A549 treated with ZK216348 at 1 μM for 4 hours (cell line): ENCODE data around the gene CDKN2AIPNL. TPM values are rescaled to one million over a fixed set of nuclear protein-coding genes. Genes with fewer than 3 reads are reported as not detected.

Experiments
- total RNA-seq: library from RNA; stranded (reverse); fragments of 200-300 nt; extraction: Qiagen RNA extraction; gene quantifications from 5 replicates; pipeline ENCODE4 v1.2.3, GENCODE V29; 2022; ENCODE audit warnings: low read depth

The CDKN2AIPNL gene, protein sequence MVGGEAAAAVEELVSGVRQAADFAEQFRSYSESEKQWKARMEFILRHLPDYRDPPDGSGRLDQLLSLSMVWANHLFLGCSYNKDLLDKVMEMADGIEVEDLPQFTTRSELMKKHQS
- 40.2 to 48.8 TPM (median 45.3 TPM) in 5 replicates for total RNA-seq

GRCh38 chr5:134411546-134412266 lies at the start of gene CDKN2AIPNL:
CDKN2AIPNL (minus strand) TSS chr5:134411881; CDS start chr5:134411854, 27 bp downstream.

DNA sequence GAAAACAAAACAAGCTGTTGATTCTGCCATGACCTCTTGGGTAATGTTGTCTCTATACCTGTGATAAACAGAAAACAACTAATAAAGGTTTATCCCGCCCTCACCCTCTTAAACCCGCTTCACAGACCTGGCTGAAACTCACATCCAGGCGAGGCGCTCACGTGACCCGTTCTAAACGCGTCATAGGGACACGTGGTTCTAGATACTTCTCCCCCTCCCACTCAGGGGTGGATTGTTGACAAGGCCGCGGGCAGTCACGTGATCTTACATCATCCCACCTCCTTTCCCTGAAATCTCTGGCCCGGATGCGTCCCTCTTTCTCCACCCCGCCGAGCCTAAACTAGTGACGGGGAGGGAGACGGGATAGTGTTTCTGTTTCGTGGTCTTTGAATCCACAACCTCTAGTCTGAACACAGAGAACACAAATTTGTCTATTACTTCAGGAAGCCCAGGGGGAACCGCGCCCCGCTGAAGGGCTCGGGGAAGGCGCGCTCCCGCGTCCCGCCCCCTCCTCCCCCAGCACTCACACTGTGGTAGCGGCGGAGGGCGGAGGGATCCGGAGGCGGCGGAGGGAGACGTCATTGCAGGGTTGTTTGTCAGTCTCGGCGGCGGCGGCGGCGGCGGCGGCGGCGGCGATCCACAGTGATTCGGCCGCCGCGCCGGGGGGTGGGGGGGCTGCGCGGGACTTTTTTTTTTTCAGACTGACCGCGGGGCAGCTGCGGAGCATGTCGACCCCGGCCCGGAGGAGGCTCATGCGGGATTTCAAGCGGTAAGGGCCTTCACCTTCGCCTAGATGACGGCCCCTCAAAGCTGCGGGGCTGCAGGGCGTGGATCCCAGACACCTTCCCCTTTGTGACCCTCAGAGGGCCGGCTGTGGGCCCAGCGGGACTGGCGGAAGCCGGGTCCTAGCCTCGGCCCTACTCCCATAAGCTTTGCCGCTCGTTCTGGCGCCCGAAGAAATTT lies 40.5 kb downstream of the CDKN2AIPNL start, which contains the start of gene UBE2B:
Gene UBE2B, plus strand, starts transcription at position 699 of the 963 bp plus-strand sequence. Its CDS starts 27 bp downstream, at position 726.

Other genes with a start within 250 kb of the CDKN2AIPNL start
- 587 to 794 TPM (median 595 TPM) in 5 replicates for gene SKP1, start 234.9 kb downstream of the CDKN2AIPNL start, total RNA-seq
- 268 to 302 TPM (median 279 TPM) in 5 replicates for gene PPP2CA, start 185.8 kb downstream of the CDKN2AIPNL start, total RNA-seq
- 0.84 to 1.8 TPM (median 1.2 TPM) in 5 replicates for gene CDKL3, start 44.7 kb downstream of the CDKN2AIPNL start, total RNA-seq
- 52.1 to 75.0 TPM (median 66.7 TPM) in 5 replicates for gene UBE2B, start 40.3 kb downstream of the CDKN2AIPNL start, total RNA-seq
- gene JADE2, start 113.8 kb upstream of the CDKN2AIPNL start, total RNA-seq: 23.6 to 41.8 TPM (median 36.0 TPM) in 5 replicates
- gene SAR1B, start 220.9 kb upstream of the CDKN2AIPNL start, total RNA-seq: 47.2 to 75.5 TPM (median 55.1 TPM) in 5 replicates
- gene SEC24A, start 236.9 kb upstream of the CDKN2AIPNL start, total RNA-seq: 9.9 to 17.1 TPM (median 13.7 TPM) in 5 replicates